Hepatocyte (in vitro differentiated cells): ENCODE results near the gene LSM10. TPM values are rescaled to one million over a fixed set of nuclear protein-coding genes. Genes with fewer than 3 reads are reported as not detected.

Source experiments
- DNase-seq: peaks from one replicate; pipeline ENCODE4 v3.0.0-alpha.2; 2016; ENCODE audit warnings: low spot score
- H2AFZ ChIP-seq: fragments of 200-600 bp; sonication (generic); 2 replicates; pipeline ENCODE4 v1.6.0; 2016; ENCODE audit warnings: antibody characterized with exemption, mild to moderate bottlenecking
- H3K27ac ChIP-seq: fragments of 200-600 bp; sonication (generic); 2 replicates; pipeline ENCODE4 v1.5.1; 2016; ENCODE audit warnings: mild to moderate bottlenecking
- H3K27me3 ChIP-seq: fragments of 200-600 bp; sonication (generic); 2 replicates; pipeline ENCODE4 v1.6.1; 2016
- H3K36me3 ChIP-seq: fragments of 200-600 bp; sonication (generic); replicated peaks from 2 replicates; pipeline ENCODE4 v1.5.1; 2016; ENCODE audit warnings: low read depth; ENCODE audit not compliant: insufficient read depth
- H3K4me1 ChIP-seq: fragments of 200-600 bp; sonication (generic); 2 replicates; pipeline ENCODE4 v1.5.1; 2016; ENCODE audit warnings: mild to moderate bottlenecking, moderate library complexity; ENCODE audit not compliant: insufficient read depth
- H3K4me2 ChIP-seq: fragments of 200-600 bp; sonication (generic); 2 replicates; pipeline ENCODE4 v1.6.0; 2016
- H3K4me3 ChIP-seq: fragments of 200-600 bp; sonication (generic); 2 replicates; pipeline ENCODE4 v1.5.1; 2016; ENCODE audit warnings: mild to moderate bottlenecking
- H3K79me2 ChIP-seq: fragments of 200-600 bp; sonication (generic); 2 replicates; pipeline ENCODE4 v1.6.0; 2017; ENCODE audit warnings: mild to moderate bottlenecking
- H3K9me2 ChIP-seq: fragments of 200-600 bp; sonication (generic); replicated peaks from 2 replicates; pipeline ENCODE4 v1.6.0; 2017; ENCODE audit warnings: mild to moderate bottlenecking; ENCODE audit not compliant: insufficient read depth
- H3K9me3 ChIP-seq: fragments of 200-600 bp; sonication (generic); 2 replicates; pipeline ENCODE4 v1.5.1; 2016; ENCODE audit warnings: low read depth, mild to moderate bottlenecking
- H4K20me1 ChIP-seq: fragments of 200-600 bp; sonication (generic); 2 replicates; pipeline ENCODE4 v1.6.0; 2016; ENCODE audit warnings: mild to moderate bottlenecking; ENCODE audit not compliant: insufficient read depth, poor library complexity, severe bottlenecking
- EZH2 ChIP-seq: fragments of 200-600 bp; sonication (generic); IDR thresholded peaks from 2 replicates; pipeline ENCODE4 v1.6.1; 2016; ENCODE audit warnings: antibody characterized with exemption, mild to moderate bottlenecking, borderline replicate concordance
- EZH2phosphoT487 ChIP-seq: fragments of 200-600 bp; sonication (generic); IDR thresholded peaks from one replicate; pipeline ENCODE4 v1.6.1; 2018; ENCODE audit warnings: antibody characterized with exemption, mild to moderate bottlenecking, low read depth, moderate library complexity; ENCODE audit not compliant: unreplicated experiment, severe bottlenecking
- WGBS: methylation state at CpG from one replicate; pipeline ENCODE4 v1.1.6; 2016; ENCODE audit warnings: low lambda C conversion rate; ENCODE audit errors: missing lambda C conversion rate; 5-methylcytosine and 5-hydroxymethylcytosine counted together
- polyA plus RNA-seq: library from polyadenylated mRNA; unstranded; fragments of >200 nt; fragmentation: Nextera tagmentation; extraction: Ambion mirVana; gene quantifications from 2 replicates; pipeline ENCODE4 v1.2.1, GENCODE V29; 2016
- total RNA-seq: library from RNA; depleted of rRNA; stranded (reverse); fragments of >200 nt; gene quantifications from 2 replicates; pipeline ENCODE4 v1.2.3, GENCODE V29; 2014
- TF ChIP-seq, protein P1 (sequence below): fragments of 200-600 bp; sonication (generic); IDR thresholded peaks from 2 replicates; pipeline ENCODE4 v1.5.1; 2016; ENCODE audit warnings: antibody characterized with exemption, mild to moderate bottlenecking; ENCODE audit not compliant: poor library complexity

LSM10 gene
- total and polyA plus RNA-seq, 2 experiments from 2014 or later = 9.4 to 63.9 TPM

DNA sequence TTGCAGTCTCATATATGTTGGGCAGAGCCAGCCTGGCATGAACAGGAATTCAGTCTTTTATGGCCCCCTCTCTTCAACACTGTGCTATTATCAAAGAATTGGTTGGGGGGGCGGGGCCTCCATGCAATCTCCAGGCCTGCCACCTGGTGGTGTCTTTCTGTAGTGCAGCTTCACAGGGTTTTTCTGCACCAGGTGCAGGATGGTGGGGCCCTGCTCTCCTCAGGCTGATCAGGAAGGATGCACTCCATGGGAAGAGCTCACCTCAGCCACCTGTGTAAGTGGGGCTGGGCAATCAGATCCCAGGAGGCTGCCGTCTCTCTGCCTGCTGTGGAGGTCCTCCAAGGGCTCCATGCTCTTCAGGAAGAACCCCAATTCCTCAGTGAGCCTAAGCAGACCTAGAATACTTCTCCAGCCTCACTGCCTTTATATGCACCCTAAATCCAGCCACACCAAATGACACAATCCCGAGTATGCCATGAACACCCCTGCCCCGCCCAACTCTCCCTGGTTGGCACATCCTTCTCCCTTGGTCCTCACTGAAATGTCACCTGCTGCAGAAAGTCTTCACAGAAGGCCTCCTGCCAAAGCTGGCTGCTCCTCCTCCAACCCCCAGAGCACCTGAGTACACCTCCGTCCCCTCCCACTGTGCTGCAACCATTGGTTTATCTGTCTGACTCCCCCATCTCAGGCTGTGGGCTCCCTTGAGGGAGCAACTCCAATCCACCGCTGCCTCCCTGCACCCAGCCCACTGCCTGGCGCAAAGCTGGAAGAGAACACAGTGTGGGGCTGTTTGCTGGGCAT is 28.4 kb downstream of the LSM10 start:
- Histone ChIP-seq H3K9me2 (no peaks in the 10 kb centered on the region), H3K27me3 (no peaks in the 10 kb centered on the region), H3K4me1 (peaks cover 32% of the 10 kb centered on the region), H3K4me2 (no peak overlapping the region), H2AFZ (no peak overlapping the region), H3K9me3 (no peaks in the 10 kb centered on the region), H3K4me3 (no peak overlapping the region), H3K79me2 (peaks cover 83% of the 10 kb centered on the region), H3K27ac (no peak overlapping the region), H3K36me3 (no peaks in the 10 kb centered on the region), H4K20me1 (peaks cover 13% of the 10 kb centered on the region)
- DNase-seq = peak; percentile 87
- TF ChIP-seq, protein P1, sequence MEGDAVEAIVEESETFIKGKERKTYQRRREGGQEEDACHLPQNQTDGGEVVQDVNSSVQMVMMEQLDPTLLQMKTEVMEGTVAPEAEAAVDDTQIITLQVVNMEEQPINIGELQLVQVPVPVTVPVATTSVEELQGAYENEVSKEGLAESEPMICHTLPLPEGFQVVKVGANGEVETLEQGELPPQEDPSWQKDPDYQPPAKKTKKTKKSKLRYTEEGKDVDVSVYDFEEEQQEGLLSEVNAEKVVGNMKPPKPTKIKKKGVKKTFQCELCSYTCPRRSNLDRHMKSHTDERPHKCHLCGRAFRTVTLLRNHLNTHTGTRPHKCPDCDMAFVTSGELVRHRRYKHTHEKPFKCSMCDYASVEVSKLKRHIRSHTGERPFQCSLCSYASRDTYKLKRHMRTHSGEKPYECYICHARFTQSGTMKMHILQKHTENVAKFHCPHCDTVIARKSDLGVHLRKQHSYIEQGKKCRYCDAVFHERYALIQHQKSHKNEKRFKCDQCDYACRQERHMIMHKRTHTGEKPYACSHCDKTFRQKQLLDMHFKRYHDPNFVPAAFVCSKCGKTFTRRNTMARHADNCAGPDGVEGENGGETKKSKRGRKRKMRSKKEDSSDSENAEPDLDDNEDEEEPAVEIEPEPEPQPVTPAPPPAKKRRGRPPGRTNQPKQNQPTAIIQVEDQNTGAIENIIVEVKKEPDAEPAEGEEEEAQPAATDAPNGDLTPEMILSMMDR = peak; percentile 88
- no peak for TF ChIP-seq EZH2phosphoT487
- 61% methylated on average over 7 of the region's 7 CpGs for WGBS

DNA sequence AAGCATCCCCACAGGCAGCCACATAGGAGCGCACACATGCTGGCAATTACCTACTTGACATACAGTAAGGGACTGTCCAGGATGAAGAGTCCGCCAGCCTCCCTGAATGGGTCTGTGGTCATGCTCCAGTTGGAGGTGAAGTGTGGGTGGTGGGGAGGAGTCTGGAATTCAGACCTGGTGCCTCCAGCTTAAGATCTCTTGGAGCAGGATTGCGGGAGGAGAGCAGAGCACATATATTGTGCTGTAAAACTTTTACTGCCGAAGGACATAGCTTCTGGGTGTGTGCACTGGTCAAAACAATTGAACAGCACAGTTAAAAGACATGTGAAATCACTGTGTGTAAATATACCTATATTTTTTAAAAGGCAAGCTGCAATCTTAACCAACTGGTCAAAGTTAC is 29.9 kb downstream of the LSM10 start:
- Histone ChIP-seq H3K27me3 (no peaks in the 10 kb centered on the region), H3K9me3 (no peaks in the 10 kb centered on the region), H3K4me3 (no peak overlapping the region), H2AFZ (no peak overlapping the region), H3K27ac (peak overlapping the region; percentile 43), H3K36me3 (no peaks in the 10 kb centered on the region), H3K4me1 (peaks cover 19% of the 10 kb centered on the region), H3K4me2 (no peak overlapping the region), H3K9me2 (no peaks in the 10 kb centered on the region), H4K20me1 (peaks cover 13% of the 10 kb centered on the region), H3K79me2 (peaks cover 89% of the 10 kb centered on the region)
- TF ChIP-seq EZH2 (no peak), EZH2phosphoT487 (no peak)
- TF ChIP-seq, protein P1 = no peak
- WGBS = 64% methylated on average over 4 of the region's 4 CpGs
- peak; percentile 33 for DNase-seq

DNA sequence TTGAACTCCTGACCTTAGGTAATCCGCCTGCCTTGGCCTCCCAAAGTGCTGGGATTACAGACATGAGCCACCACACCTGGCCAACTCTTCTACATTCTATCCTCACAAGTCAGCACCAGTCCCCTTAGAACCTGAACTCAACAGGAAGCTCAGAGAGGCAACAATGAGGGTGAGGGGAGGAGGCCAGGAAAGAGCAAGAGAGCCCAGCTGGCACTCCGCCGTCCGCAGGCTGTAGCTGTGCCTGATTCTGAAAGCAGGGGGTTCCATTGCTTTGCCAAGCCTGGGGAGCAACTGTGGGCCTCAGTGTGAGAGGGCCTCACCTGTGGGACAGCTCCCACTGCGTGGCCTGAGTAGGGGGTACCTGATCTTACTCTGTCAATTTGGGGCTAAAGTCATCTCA is 30.6 kb downstream of the LSM10 start:
- Histone ChIP-seq H3K9me2 (no peaks in the 10 kb centered on the region), H3K9me3 (no peaks in the 10 kb centered on the region), H3K4me2 (no peak overlapping the region), H3K4me3 (no peak overlapping the region), H3K4me1 (peaks cover 17% of the 10 kb centered on the region), H3K36me3 (no peaks in the 10 kb centered on the region), H2AFZ (no peak overlapping the region), H3K27ac (no peak overlapping the region), H4K20me1 (peaks cover 13% of the 10 kb centered on the region), H3K79me2 (peaks cover 86% of the 10 kb centered on the region), H3K27me3 (no peaks in the 10 kb centered on the region)
- TF ChIP-seq EZH2phosphoT487 (no peak), EZH2 (no peak)
- TF ChIP-seq, protein P1 = no peak
- WGBS = 93% methylated on average over 4 of the region's 5 CpGs
- no peak for DNase-seq
